Measurements from ENCODE around the gene KCND2. TPM values are rescaled to one million over a fixed set of nuclear protein-coding genes. Genes with fewer than 3 reads are reported as not detected.

KCND2 gene
- total RNA-seq, 4 donors from 2014 or later = 0.07 to 0.93 (median 0.30) TPM

GRCh38 chr7:120274482-120274881 lies 1.5 kb downstream of the KCND2 start:
- intact Hi-C loops (cut with DNase I; ENCODE audit: low total_unique reads) = no loop called here
- H3K27ac ChIP-seq = no peak overlapping the region
- ATAC-seq = no peak
- in situ Hi-C loops (cut with MboI; ENCODE audit: low sequenced_read_pairs in 4 of 4) = loop anchor here in 3 of 4 donors (10.0 to 25.0 kb wide), 2 partner anchors 337 to 340 kb away; no protein-coding TSS in a partner anchor
- no peak overlapping the region for H3K4me3 ChIP-seq
- H3K36me3 ChIP-seq = no peaks in the 10 kb centered on the region
- TF ChIP-seq POLR2A (IDR thresholded peaks at IDR 0.05) (no peak), CTCF (IDR thresholded peaks at IDR 0.05 in 4 of 5, conservative IDR thresholded peaks at IDR 0.05 in 1 of 5) (no peak)
- no peaks in the 10 kb centered on the region for H3K9me3 ChIP-seq
- no peak for DNase-seq
- H3K4me1 ChIP-seq = peaks cover 0 to 6% of the 10 kb centered on the region in 2 donors
- peaks cover 0 to 10% (median 0%) of the 10 kb centered on the region in 3 donors for H3K27me3 ChIP-seq

GRCh38 chr7:120274899-120275298 lies 1.9 kb downstream of the KCND2 start:
- peaks cover 0 to 6% of the 10 kb centered on the region in 2 donors for H3K4me1 ChIP-seq
- peaks cover 0 to 10% (median 0%) of the 10 kb centered on the region in 3 donors for H3K27me3 ChIP-seq
- H3K9me3 ChIP-seq = no peaks in the 10 kb centered on the region
- no peak overlapping the region for H3K4me3 ChIP-seq
- TF ChIP-seq CTCF (IDR thresholded peaks at IDR 0.05 in 4 of 5, conservative IDR thresholded peaks at IDR 0.05 in 1 of 5) (no peak), POLR2A (IDR thresholded peaks at IDR 0.05) (no peak)
- no peak overlapping the region for H3K27ac ChIP-seq
- intact Hi-C loops (cut with DNase I; ENCODE audit: low total_unique reads) = no loop called here
- no peaks in the 10 kb centered on the region for H3K36me3 ChIP-seq
- no peak for ATAC-seq
- DNase-seq = no peak
- in situ Hi-C loops (cut with MboI; ENCODE audit: low sequenced_read_pairs in 4 of 4) = loop anchor here (5.0 to 25.0 kb wide), 3 partner anchors 338 to 340 kb away; no protein-coding TSS in a partner anchor

- ATAC-seq = no peak
- H3K36me3 ChIP-seq = no peaks in the 10 kb centered on the region
- H3K9me3 ChIP-seq = no peaks in the 10 kb centered on the region
- H3K27me3 ChIP-seq = peaks cover 0 to 10% (median 0%) of the 10 kb centered on the region in 3 donors
- intact Hi-C loops (cut with DNase I; ENCODE audit: low total_unique reads) (no loop called here), in situ Hi-C loops (cut with MboI; ENCODE audit: low sequenced_read_pairs in 4 of 4) (loop anchor here in 3 of 4 donors (5.0 to 10.0 kb wide), 2 partner anchors 339 to 342 kb away; no protein-coding TSS in a partner anchor)
- no peak for DNase-seq
- no peak overlapping the region for H3K4me3 ChIP-seq
- TF ChIP-seq POLR2A (IDR thresholded peaks at IDR 0.05) = no peak
- TF ChIP-seq CTCF (IDR thresholded peaks at IDR 0.05 in 4 of 5, conservative IDR thresholded peaks at IDR 0.05 in 1 of 5) = no peak
- H3K27ac ChIP-seq = no peak overlapping the region
- peaks cover 0 to 6% of the 10 kb centered on the region in 2 donors for H3K4me1 ChIP-seq
Measured at GRCh38 chr7:120276720-120277119, 3.7 kb downstream of the KCND2 start.

- in situ Hi-C loops (cut with MboI; ENCODE audit: low sequenced_read_pairs in 4 of 4) (loop anchor here in 3 of 4 donors (5.0 to 10.0 kb wide), 2 partner anchors 341 to 344 kb away; no protein-coding TSS in a partner anchor), intact Hi-C loops (cut with DNase I; ENCODE audit: low total_unique reads) (no loop called here)
Measured at GRCh38 chr7:120278773-120279172, 5.8 kb downstream of the KCND2 start.

More at GRCh38 chr7:120278773-120279172, 5.8 kb downstream of the KCND2 start:
- no peaks in the 10 kb centered on the region for H3K9me3 ChIP-seq
- DNase-seq = no peak
- ATAC-seq = no peak
- no peaks in the 10 kb centered on the region for H3K27me3 ChIP-seq
- no peak for TF ChIP-seq CTCF (IDR thresholded peaks at IDR 0.05 in 4 of 5, conservative IDR thresholded peaks at IDR 0.05 in 1 of 5)
- no peak for TF ChIP-seq POLR2A (IDR thresholded peaks at IDR 0.05)
- no peaks in the 10 kb centered on the region for H3K4me1 ChIP-seq
- no peaks in the 10 kb centered on the region for H3K36me3 ChIP-seq
- H3K27ac ChIP-seq = no peak overlapping the region
- H3K4me3 ChIP-seq = no peak overlapping the region

Data from gastrocnemius medialis (tissue), 4 donors.